NOMO-1 (cell line): ENCODE data around the gene GHRH.
A peak's percentile ranks its signal among the peaks of the same experiment; 100 is the strongest.

Experiments used
- DNase-seq, 2 experiments: peaks; one replicate each; lab custom pipeline; 2025; ENCODE audit not compliant: unreplicated experiment in 2 of 2; lab: John Stamatoyannopoulos, UW

GHRH gene

DNA sequence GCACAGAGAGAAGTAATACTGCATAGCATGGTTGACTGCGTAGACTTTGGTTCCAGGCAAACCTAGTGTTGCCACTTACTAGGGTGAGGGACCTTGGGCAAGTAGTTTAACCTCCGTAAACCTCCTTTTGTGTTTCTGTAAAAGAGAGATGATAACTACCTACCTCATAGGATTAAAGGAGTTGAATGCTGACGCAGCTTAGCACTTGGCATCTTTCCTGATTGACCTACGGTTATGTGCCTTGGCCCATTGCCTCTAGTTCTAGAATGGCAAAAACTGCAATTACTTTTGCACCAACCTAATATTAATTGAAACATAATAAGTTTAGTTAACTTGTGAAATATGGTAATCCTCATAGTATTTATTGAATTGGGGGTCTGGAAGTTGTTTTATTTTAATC, 19.1 kb downstream of the GHRH start:
- no peak for DNase-seq

GRCh38 chr20:37240337-37241067, 21.1 kb downstream of the GHRH start:
- DNase-seq = no peak

DNA sequence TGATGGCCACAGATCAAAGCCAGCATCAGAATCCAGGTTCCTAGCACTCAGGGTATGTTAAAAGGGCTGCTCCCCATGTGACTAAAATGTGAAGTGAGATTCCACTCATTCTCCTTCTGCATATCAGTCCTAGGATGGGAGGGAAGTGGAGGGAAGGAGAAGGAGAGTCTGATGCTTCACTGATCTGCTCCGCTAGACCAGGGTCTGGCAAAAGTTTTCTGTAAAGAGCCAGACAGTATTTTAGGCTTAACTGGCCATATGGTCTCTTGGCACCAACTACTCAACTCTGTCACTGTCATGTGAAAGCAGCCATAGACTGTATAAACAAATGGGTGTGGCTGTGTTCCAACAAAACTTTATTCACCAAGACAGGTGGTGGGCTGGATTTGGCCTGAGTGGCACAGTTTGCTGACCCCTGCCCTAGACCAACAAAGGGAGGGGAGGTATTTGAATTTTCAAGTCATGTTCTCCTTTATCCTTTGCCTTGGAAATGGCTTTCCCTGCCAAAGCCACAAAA, 22.6 kb downstream of the GHRH start:
- DNase-seq = no peak

- DNase-seq = no peak
Observed at GRCh38 chr20:37238426-37238825, 23.2 kb downstream of the GHRH start.

GRCh38 chr20:37237656-37238055, 24.0 kb downstream of the GHRH start:
- no peak for DNase-seq

DNA sequence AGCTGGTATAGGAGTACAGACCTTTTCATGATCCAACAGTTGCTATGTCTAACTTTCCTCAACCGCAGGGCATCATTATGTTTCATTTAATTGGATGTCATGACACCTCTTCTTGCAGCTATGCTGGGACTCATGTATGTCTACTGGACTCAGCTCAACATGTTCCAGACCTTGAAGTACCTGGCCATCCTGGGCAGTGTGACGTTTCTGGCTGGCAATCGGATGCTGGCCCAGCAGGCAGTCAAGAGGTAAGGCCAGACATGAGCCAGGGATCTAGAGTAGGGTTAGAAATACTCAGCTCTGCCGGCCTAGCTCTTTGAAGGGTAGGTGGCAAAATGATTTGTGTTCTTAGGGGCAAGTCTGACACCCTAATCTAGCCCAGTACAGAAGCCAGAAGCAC, 25.2 kb downstream of the GHRH start:
- DNase-seq = no peak

GRCh38 chr20:37235065-37235464, 26.5 kb downstream of the GHRH start:
- no peak for DNase-seq

- DNase-seq = no peak
Observed at GRCh38 chr20:37234254-37234581, 27.4 kb downstream of the GHRH start.

- DNase-seq = no peak
Observed at GRCh38 chr20:37233548-37234253, 27.9 kb downstream of the GHRH start.

DNA sequence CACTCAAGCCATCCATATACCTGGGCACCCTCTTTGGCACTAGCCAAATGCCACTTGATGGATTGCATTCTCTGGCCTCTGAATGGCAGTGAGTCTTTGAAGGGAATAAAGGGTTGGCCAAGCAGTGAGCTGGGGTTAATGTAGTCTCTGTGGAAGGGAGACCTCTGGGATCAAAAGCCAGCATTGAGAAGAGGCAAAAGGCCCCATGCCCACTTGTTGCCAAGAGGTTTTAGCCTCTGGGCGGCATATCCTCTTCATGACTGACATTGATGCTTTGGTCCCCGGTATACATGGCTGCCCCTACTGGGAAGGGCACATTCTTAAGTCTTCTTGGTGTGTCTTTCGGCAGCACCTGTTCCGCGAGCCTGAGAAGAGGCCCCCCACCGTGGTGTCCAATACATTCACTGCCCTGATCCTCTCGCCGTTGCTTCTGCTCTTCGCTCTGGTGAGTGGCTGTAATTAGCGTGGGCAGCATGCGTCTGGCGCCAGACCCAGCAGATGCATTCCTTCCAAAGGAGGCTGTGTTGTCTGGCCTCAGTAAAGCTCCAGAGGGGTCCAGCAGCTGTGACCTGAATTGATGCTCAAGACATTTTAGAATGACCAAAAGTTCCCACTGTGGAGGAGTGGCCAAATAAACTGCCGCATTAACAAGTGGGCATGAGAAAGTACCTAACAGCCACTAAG, 29.5 kb downstream of the GHRH start:
- DNase-seq = no peak

DNA sequence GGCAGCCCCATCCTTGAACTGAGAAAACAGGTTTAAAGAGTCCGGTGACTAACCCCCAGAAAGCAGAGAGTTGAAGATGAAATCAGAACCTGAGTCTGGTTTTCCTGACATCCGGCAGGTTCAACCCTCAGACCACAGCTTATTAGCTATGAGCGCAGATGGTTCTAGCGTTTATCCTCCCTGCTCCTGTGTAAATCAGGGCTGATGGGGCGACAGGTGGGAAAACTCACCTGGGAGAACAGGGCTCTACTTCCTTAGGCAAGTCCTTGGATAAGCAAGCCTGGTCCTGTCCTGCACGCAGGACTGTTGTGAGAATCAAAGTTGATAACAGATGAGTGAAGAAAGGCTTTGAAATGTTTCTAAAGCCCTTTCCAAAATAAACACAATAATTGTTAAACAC, 31.4 kb downstream of the GHRH start:
- DNase-seq = no peak

- DNase-seq = no peak
Observed at GRCh38 chr20:37229357-37229756, 32.3 kb downstream of the GHRH start.

DNA sequence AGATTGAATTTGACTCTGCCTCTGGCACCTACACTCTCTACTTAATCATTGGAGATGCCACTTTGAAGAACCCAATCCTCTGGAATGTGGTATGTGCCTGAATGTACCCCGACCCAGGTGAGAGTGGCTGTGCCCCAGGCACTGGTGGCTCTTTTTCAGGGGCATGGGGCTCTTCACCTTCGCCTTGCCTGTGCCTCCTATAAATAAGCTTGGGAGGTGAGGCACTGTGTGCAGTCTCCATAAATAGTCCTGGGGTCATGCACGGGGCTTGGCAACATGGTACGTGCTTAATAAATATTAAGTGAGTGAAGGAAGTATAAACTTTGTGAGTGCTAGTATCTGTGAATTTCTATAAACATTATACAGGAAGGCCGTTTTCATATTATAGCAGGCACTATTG, 33.0 kb downstream of the GHRH start:
- no peak for DNase-seq

GRCh38 chr20:37228082-37228481, 33.5 kb downstream of the GHRH start:
- no peak for DNase-seq

- DNase-seq = no peak
Observed at GRCh38 chr20:37226889-37227288, 34.7 kb downstream of the GHRH start.

DNA sequence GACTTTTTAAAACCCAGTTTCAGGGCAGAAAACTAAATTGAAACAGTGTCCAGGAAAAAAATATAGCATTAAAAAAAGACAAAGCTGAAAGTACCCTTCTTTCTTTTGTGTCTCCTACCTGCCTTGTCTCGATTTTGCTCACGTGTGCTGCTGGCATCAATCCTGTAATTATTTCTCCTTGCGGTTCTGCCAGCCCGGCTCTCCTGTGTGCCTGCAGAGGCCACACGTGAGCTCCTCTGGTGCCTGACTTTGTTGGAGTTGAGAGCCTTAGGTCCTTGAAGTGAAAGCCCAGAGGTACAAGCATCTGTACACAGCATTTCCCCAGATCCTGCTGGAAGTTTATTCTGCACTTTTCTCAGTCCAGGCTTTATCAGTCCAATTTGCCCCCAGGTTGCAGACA, 36.5 kb downstream of the GHRH start:
- DNase-seq = no peak

DNA sequence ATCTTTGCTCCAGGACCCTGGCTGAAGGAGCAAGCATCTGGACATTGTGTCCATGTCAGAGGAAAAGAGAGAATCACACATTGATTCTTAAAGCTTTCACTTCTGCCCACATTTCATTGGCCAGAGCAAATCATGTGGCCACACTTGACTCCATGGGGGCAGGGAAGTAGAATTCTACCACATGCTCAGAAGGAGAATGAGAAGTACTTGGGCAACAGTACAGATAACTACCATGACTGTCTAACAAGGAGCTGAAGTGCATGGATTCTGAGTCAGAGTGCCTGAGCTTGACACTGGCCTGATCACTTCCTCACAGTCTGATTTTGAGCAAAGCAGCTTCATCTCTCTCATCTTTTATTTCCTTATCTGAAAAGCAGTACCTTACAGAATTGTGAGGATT, 38.6 kb downstream of the GHRH start:
- peak; percentile 94 to 97 for DNase-seq

- no peak for DNase-seq
Observed at GRCh38 chr20:37222086-37222485, 39.5 kb downstream of the GHRH start.

GRCh38 chr20:37220731-37221130, 40.9 kb downstream of the GHRH start:
- no peak for DNase-seq

GRCh38 chr20:37219751-37220668, 41.6 kb downstream of the GHRH start:
- DNase-seq = no peak

- no peak for DNase-seq
Observed at GRCh38 chr20:37218976-37219375, 42.6 kb downstream of the GHRH start.
